NT2/D1 (cell line): ENCODE results near the gene RAI1.

Experiments used
- SUZ12 ChIP-seq: IDR thresholded peaks from 2 replicates; pipeline ENCODE4 v1.6.1; 2011; ENCODE audit not compliant: insufficient read length, insufficient read depth; ENCODE audit errors: extremely low read depth
- YY1 ChIP-seq: IDR thresholded peaks from 2 replicates; pipeline ENCODE4 v1.6.1; 2011; ENCODE audit not compliant: insufficient read length, insufficient read depth
- ZNF274 ChIP-seq: IDR thresholded peaks from 2 replicates; pipeline ENCODE4 v1.6.1; 2011; ENCODE audit warnings: mild to moderate bottlenecking, low read depth, low read length

- TF ChIP-seq SUZ12 (no peak), ZNF274 (no peak), YY1 (no peak)
Observed at GRCh38 chr17:17712268-17712924, 31.1 kb downstream of the RAI1 start.
